Colon (tissue), 2 donors: ENCODE measurements around the gene FCHO1.
"Not testable (repeated sequence)": the region's sequence is repeated elsewhere in the genome, so short reads cannot be mapped to it uniquely, and the experiment has no call there.

Experiments used
- FAIRE-seq: peaks from 2 replicates; lab custom pipeline; 2012; peaks lifted over from hg19 to GRCh38; lab: Jason Lieb, UNC
- donor health status: control.
- donor health status: control.

FCHO1 gene

DNA sequence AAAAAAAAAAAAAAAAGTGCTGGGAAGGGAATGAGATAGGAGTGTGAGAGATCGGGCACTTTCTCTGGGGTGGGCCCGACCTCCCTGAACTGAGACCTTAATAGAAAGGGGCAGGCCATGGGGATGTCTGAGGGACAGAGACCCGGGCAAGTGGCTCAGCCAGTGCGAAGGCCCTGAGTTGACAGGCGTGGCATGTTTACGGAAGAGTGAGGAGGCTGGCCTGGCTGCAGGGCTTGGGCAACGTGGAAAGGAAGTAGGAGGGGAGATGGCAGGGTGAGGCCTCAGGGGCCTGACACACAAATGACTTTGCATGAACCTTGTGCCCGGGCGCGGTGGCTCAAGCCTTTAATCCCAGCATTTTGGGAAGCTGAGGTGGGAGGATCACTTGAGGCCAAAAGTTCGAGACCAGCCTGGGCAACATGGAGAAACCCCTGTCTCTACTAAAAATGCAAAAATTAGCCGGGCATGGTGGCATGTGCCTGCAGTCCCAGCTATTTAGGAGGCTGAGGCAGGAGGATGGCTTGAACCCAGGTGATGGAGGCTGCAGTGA lies 13.9 kb downstream of the FCHO1 start:
- FAIRE-seq: no peak

GRCh38 chr19:17766543-17767131 lies 15.4 kb downstream of the FCHO1 start:
- FAIRE-seq: no peak

DNA sequence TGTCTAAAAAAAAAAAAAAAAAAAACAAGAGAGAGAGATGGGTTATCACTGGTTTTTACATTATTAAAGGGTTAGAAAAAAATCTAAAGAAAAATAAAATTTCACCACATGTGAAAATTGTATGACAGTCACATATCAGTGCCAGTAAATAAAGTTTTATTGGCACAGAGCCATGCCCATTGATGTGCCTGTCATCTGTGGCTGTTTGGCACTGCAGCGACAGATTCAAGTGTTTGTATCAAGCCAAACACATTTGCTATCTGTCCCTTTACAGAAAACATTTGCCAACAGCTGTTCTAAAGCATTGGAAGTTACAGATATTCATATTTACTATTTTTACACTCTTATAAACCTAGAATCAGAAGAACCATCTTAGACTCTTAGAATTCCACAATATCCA lies 16.3 kb downstream of the FCHO1 start:
- FAIRE-seq: no peak

DNA sequence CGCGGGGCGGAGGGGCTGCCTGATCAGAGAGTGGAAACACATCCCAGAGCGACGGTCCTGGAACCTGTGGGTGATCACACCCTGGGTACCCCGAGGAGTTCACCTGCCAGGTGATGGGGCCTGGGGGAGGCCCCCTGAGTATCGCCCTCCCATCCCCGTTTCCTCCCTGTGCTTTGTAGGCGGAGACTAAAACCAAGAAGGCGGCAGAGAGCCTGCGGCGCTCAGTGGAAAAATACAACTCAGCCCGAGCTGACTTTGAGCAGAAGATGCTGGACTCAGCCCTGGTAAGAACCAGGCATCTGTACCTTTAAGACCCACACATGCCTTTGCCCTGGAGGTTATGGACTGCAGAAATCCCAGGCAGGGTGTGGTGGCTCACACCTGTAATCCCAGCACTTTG lies 19.3 kb downstream of the FCHO1 start:
- no peak for FAIRE-seq

- FAIRE-seq: no peak
Observed at GRCh38 chr19:17772172-17772571, 20.9 kb downstream of the FCHO1 start.

DNA sequence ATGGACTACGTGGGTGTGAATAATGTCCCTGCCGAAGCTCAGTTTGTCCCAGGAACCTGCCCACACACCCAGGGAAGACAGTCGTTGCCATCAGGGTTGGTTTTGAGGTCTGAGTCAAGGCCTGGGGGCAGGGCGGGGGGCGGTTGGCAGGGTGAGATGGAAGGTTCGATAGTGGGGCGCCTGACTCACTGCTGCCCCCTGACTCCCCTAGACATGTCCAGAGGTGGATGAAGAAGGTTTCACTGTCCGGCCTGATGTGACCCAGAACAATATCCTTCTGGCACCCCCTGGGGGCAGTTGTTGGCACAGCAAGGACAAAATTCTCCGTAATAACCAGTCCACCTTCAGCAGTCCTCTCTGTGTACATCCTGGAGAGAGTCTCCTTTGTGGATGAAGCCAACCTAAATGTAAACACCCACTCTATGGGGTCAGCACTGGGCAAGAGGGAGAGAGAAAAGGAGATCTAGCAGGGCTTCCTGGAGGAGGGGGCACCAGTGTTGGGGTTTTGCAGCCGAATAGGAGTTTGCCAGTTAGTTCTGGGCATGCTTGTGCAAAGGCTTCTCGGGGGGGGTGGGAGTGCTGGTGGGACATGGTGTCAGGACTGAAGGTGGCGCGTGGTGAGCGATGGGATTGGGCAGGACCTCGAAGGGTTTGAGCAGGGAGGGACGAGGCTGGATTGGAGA lies 24.1 kb downstream of the FCHO1 start:
- no peak for FAIRE-seq

DNA sequence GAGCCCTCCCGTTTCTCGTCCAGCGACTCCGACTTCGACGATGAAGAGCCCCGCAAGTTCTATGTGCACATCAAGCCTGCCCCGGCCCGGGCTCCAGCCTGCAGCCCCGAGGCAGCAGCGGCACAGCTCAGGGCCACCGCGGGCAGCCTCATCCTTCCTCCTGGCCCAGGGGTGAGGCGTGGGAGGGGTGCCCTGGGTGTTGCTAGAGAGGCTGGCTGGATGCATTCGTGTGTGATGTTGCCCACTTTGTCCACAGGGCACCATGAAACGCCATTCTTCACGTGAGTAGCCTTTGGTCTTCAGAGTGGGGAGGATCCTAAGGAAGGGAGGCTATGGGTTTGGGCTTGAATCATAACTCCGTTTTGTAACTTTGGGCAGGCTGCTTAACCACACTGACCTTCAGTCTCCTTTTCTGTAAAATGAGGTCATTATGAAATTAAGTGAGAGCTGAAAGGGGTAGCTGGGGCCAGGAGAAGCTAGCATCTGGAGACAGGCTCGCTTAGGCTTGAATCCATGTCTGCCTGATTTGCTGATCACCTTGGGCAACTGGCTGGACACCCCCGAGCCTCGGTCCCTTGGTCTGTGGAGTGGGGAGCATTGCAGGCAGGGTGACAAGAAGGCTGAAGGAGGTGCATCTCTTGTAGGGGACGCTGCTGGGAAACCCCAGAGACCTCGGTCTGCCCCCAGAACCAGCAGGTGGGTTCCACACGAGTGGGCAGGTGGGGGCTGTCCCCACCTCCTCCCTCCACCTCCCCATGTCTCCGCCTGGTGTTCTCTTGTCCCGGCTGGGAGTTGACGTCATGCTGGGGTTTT lies 24.9 kb downstream of the FCHO1 start:
- no peak for FAIRE-seq

GRCh38 chr19:17777840-17778239 lies 26.6 kb downstream of the FCHO1 start:
- FAIRE-seq: not testable (repeated sequence)

DNA sequence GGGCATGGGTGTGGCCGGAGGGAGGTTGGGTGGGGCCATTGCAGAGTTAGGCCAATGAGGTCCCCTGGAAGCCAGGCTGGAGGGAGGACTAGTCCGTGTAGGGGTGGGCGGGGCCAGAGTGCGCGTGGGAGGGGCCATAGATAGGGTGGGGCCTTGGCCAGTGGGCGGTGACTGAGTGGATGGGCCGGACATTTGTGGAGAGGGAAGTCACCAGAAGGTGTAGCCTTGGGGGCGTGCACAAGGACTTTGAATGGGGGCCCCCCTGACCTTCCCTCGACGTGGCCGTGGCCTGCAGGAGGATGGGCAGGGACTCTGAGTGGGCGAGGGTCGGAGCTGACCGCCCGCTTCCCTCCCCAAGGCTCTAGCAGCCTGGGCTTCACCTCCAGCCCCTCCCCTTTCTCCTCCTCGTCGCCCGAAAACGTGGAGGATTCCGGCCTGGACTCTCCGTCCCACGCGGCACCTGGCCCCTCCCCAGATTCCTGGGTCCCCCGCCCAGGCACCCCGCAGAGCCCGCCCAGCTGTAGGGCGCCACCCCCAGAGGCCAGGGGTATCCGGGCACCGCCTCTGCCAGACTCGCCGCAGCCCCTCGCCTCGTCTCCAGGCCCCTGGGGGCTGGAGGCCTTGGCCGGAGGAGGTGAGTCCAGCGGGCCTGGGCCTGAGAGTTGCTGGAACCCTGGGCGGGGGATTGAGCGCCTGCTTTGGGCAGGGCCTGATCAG lies 27.1 kb downstream of the FCHO1 start:
- FAIRE-seq: no peak

DNA sequence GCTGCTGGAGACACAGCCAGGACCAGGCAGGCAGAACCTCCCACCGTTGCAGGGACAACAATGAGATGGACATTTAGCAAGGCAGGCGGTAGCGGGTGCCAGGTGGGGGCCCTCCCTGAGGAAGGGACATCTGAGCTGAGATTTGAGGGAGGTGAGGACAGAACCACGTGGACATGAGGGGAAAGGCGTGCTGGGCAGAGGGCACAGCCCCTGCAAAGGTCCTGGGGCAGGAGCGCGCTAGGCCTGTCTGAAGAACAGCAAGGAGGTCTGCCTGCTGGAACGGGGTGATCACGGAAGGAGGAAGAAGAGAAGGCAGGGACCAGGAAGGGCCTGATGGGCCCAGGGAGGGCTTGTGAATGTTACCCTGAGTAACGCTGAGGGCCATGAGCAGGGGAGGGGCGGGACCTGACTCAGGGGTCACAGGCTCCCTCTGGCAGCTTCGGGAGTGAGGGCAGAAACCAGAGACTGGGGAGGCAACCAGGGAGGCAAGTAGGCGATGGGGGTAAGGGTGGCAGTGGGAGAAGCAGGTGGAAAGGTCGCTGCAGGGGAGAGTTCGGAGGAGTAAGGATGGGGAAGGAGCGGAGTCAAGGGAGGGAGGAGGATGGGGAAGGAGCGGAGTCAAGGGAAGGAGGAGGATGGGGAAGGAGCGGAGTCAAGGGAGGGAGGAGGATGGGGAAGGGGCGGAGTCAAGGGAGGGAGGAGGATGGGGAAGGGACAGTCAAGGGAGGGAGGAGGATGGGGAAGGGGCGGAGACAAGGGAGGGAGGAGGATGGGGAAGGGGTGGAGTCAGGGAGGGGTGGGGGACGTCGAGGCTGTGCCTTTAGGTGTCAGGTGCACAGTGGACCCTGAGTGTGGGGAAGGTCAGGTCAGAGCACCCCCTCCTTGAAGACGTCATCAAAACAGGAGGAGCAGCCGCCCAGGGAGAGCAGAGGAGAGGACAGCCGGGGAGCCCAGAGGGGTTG lies 28.0 kb downstream of the FCHO1 start:
- no peak for FAIRE-seq

GRCh38 chr19:17780781-17781180 lies 29.5 kb downstream of the FCHO1 start:
- no peak for FAIRE-seq

GRCh38 chr19:17783721-17784120 lies 32.4 kb downstream of the FCHO1 start:
- FAIRE-seq: not testable (repeated sequence)

- no peak for FAIRE-seq
Observed at GRCh38 chr19:17784201-17785008, 33.1 kb downstream of the FCHO1 start.

- no peak for FAIRE-seq
Observed at GRCh38 chr19:17787274-17787913, 36.1 kb downstream of the FCHO1 start.

GRCh38 chr19:17788632-17789031 lies 37.4 kb downstream of the FCHO1 start:
- FAIRE-seq: no peak

- no peak for FAIRE-seq
Observed at GRCh38 chr19:17790059-17790780, 38.9 kb downstream of the FCHO1 start.

DNA sequence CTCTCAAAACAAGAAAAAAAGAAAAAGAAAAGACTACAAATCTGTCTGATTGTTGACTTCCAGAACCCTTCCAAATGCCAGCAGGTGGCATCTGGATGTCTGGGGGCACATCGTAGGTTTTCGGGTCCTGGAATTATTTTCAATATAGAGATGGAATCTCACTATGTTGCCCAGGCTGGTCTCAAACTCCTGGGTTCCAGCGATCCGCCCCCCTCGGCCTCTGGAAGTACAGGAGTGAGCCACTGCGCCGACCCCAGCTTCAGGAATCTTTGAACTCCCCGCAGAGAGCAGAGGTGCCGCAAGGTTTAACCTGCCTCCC lies 43.1 kb downstream of the FCHO1 start:
- no peak for FAIRE-seq

GRCh38 chr19:17794731-17795494 lies 43.6 kb downstream of the FCHO1 start, which contains the start of gene B3GNT3:
B3GNT3 (plus strand) TSS chr19:17795138; CDS start chr19:17807808, 12,670 bp downstream.
- no peak for FAIRE-seq
